CD4-positive, alpha-beta T cell treated with Interleukin-1 beta for 1 hour (primary cell): ENCODE data around the gene PPFIA4.
A peak's percentile ranks its signal among the peaks of the same experiment; 100 is the strongest.

Experiments
- DNase-seq, 2 donors: peaks; one replicate each; pipeline ENCODE4 v3.0.0-alpha.2; 2020 to 2022

Gene PPFIA4

DNA sequence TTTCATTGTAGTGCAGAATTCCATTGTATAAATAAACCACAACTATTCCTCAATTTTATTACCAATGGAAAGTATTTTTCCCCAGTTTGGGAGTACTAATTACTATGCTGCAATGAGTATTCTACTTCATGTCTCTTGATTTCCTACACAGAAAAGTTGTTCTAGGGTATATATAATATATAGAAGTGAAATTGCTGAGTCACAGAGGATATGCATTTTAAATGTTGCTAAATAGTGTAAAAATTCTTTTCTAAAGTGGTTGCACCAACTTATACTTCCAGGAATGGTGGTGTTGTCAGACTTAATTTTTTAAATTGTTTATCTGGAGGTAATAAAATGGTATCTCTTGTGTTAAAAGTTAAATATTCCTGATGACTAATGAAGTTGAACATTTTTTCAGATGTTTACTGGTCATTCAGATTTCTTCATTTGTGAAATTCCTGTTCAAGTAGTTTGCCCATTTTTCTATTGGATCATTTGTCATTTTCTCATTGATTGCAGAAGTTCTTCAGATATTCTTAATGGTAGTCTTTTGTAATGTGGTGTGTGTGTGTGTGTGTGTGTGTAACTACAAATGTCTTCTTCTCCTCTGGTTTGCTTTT lies 78.6 kb downstream of the PPFIA4 start:
- DNase-seq = no peak

DNA sequence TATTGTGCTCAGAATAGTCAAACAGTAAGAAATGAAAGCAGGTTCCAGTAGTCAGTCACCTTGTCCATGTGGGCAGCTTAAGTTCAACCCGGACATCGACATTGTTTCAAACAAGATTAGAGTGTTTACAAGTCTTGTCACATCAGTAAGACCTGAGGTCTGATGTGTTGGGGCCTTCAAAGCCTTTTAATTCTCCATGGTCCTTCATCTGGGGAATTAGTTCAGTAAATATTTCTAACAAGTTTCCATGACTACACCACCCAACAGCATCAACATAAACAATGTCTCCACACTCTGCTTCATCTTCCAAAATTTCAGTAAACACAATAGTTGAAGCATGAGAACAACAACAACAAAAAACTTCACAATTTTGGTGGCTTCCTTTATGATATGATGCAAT lies 86.2 kb downstream of the PPFIA4 start:
- DNase-seq = no peak

DNA sequence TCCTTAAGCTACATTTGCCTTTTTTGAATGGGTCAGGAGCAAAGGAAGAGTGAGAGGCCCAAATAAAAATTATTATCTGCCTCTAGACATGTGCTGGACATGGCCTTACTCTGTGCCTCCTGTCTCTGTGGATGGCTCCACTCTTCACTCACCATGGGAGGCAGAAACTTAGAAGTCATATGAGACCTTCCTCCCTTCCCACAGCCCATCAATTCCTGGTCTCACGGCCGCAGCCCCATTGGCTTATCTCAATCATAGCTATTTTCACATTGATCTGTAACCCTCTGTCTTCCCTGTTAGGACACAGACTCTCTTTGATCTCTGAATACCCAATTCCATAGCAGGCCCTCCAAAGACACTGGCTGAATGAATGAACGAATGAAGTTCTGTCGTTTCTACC lies 87.0 kb downstream of the PPFIA4 start:
- DNase-seq = no peak

DNA sequence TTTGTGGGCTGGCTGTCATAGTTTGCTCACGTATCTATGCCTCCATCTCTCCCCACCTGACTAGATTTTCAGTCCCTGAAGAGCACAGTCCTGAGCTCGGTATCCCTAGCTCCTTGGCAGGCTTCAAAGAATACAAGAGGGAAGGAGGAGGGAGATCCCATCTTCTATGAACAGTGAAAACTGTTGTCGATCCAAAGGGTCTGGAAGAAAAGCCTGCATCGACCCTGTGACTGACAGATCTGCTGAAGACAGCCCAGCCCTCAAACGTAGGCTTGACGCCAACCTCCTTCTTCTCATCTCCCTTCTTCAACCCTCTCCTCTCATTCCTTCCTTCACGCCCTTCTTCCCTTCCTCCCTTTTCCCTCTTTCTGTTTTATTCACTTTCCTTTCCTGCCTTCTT lies 87.9 kb downstream of the PPFIA4 start:
- DNase-seq = no peak

GRCh38 chr1:203116091-203116820 lies 90.0 kb downstream of the PPFIA4 start:
- DNase-seq = no peak

- DNase-seq = peak; percentile 8 to 31
Measured at GRCh38 chr1:203117611-203118575, 91.6 kb downstream of the PPFIA4 start.

DNA sequence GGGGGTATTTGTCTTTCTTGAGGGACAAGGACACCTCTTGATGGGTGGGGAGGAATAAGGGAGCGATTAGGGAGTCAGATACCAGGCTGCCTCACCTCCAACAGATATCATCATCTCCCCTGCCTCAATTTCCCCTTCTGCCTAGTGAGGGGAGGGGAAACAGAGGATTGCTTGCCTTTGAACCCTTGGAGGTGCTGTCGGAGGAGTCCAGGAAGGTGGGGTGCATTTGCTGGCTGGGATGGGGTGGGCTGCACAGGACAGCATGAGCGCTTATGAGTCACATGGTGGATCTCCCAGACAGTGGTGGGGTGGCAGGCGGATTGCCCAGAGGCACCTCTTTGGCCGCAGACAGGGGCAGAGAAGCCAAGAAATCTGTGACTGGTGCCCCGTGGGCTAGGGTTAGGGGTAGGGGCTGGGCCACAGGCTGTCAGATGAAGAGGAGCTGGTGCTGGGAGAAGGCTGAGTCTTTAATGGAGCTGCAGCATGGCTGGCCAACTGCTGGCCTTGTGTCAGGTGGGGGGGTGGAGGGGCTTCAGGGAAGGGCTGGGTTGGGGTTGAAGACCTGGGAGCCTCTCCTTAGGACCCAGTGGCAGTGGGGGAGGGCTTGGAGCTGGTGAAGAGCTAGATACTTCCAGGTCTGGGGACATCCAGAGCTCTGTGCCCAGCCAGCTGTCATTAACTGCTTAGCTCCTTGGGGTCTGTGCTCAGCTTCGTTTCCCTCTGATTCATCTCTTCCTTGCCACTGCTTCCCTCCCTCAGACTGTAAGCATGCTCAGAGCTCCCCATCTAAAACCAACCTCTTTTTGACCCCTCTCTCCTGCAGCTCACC lies 94.2 kb downstream of the PPFIA4 start:
- DNase-seq = no peak

GRCh38 chr1:203121186-203122015 lies 95.1 kb downstream of the PPFIA4 start:
- no peak for DNase-seq

- no peak for DNase-seq
Measured at GRCh38 chr1:203122159-203122558, 95.9 kb downstream of the PPFIA4 start.

DNA sequence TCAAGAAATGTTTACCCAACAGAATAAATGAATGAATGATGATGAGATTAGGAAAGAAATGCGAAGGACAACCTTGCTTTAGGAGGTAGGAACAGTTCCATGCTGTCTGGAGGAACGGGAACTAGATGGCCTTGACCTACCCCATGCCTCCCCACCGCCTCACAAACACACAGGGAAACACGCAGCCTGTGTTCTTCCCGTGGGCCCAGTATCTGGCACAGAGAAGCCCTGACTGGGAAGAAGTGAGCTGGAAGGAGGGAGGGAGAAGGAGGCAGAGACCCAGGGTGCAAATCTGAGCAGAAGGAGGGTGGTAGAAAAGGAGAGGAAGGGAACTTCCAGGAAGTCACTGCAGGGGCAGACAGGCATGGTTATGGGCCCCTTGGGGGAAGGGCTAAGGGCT lies 97.7 kb downstream of the PPFIA4 start:
- no peak for DNase-seq

DNA sequence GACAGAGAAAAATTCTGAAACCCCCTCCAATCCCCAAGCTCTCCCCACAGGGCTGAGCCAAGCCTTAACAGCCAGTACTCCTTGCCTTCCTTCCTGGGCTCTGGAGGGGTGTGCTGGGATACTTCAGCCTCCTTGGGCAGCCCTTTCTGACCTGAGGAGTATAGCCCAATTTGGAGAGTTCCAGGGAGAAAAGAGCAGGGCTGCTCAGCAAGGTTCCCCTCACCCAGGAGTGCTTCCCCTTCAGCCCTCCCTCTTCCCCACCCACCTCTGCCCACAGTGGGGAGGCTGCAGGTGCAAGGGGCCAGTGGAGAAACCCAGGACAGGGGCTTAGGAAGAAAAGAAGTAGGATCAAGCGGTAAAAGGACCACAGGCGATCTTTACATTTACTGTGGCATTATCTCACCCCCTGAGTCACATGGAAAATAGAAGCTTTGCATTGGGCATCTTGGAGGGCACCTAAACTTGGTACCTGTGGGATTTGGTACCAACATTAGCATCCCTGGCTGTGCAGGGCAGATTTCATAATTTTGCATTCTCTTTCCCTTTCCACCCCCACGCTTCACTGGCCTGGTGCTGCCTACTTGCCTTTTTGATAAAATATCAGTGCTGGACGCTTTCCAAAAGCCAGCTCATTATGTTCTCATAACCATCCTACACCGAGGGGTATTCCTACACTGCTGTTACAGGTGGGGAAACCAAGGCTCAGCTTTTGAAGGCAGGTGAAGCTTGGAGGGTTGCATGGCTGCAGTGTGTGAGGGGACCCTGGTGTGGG lies 98.4 kb downstream of the PPFIA4 start:
- no peak for DNase-seq

DNA sequence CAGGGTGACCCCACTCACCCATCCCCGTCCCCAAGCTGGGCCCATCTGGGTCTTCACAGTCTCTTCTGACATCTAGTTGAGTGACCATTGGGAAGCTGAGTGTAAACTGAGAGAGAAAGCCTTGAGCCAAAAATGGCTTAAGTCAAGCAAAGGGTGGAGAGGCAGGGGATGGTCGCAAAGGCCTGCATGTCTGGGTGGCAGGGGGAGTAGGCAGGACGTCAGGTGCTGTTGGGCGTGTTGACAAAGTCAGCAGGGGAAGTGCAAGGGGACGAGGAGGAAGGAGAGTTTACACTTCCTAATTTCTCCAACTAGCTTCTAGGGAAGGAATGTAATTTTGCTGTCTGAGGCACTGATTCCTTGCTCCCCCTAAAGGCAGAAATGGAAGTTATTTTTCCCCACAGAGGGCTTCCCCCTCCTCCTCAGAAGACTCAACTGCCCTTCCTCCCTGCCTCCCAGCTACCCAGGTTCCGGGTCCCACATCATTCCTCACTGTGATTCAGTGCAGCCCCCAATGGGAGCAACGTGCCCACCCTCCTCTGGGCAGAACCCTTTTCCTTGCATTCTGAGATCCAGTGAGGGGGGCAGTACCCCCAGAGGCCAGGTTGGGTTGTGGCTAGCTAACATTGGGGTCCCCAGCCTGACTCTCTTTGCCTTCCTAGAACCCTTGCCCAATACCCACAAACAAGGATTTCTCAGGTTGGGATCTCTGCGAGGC lies 100.0 kb downstream of the PPFIA4 start:
- no peak for DNase-seq

GRCh38 chr1:203126866-203127665 lies 100.8 kb downstream of the PPFIA4 start:
- no peak for DNase-seq

- no peak for DNase-seq
Measured at GRCh38 chr1:203127666-203128430, 101.6 kb downstream of the PPFIA4 start, which contains the start of gene ADORA1. TSS of gene ADORA1 (plus strand) at chr1:203127726. CDS start at chr1:203128842, 1,116 bp downstream.

- no peak for DNase-seq
Measured at GRCh38 chr1:203128431-203128715, 102.1 kb downstream of the PPFIA4 start.
